Ishikawa (cell line): ENCODE measurements around the gene DHRS7C.

ENCODE experiments used
- EP300 ChIP-seq: IDR thresholded peaks from 2 replicates; pipeline ENCODE4 v1.6.1; 2012; ENCODE audit warnings: borderline replicate concordance
- FOXM1 ChIP-seq: IDR thresholded peaks from 2 replicates; pipeline ENCODE4 v1.6.1; 2012; ENCODE audit warnings: low read depth, borderline replicate concordance
- NFIC ChIP-seq: IDR thresholded peaks from 2 replicates; pipeline ENCODE4 v1.6.1; 2012
- REST ChIP-seq: IDR thresholded peaks from 2 replicates; pipeline ENCODE4 v1.6.1; 2012; ENCODE audit warnings: low read depth, mild to moderate bottlenecking
- YY1 ChIP-seq: IDR thresholded peaks from 2 replicates; pipeline ENCODE4 v1.6.1; 2012; ENCODE audit warnings: low read depth

DNA sequence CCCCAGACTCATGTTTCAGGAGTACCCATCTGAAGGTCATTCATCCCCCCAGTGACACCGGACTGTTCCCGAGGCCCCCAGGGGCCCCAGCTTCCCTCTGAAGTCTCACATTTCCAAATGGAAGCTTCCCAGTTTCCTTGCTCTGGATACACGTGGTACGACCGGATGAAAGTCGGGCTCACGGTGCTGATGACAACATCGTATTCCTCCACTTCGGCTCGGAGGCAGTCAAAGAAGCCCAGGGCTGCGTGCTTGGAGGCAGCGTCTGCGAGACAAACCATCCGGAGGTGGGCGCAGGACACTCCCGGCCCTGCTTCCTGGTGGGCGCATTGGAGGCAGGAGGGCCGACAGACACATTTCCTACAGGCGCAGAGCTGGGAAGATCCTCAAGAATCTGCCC lies 18.7 kb downstream of the DHRS7C start:
- no peak for TF ChIP-seq YY1
- no peak for TF ChIP-seq EP300
- no peak for TF ChIP-seq FOXM1
- no peak for TF ChIP-seq NFIC
- no peak for TF ChIP-seq REST
